Astrocyte (in vitro differentiated cells and primary cell): Measurements from ENCODE around the gene BRF1. TPM values are rescaled to one million over a fixed set of nuclear protein-coding genes. Genes with fewer than 3 reads are reported as not detected.

Source experiments
- DNase-seq: peaks from one replicate; pipeline ENCODE4 v3.0.0-alpha.2; 2010; ENCODE audit warnings: low read depth
- FAIRE-seq: peaks from 2 replicates; lab custom pipeline; 2011; peaks lifted over from hg19 to GRCh38; lab: Jason Lieb, UNC
- H2AFZ ChIP-seq: 2 replicates; pipeline ENCODE4 v1.6.0; 2012; ENCODE audit warnings: low read depth, low read length, inconsistent platforms
- H3K27ac ChIP-seq: 2 replicates; pipeline ENCODE4 v1.5.1; 2011; ENCODE audit warnings: low read depth, low read length, inconsistent platforms
- H3K27me3 ChIP-seq: 2 replicates; pipeline ENCODE4 v1.6.0; 2011; ENCODE audit warnings: low read length, inconsistent platforms; ENCODE audit not compliant: insufficient read depth
- H3K36me3 ChIP-seq: 2 replicates; pipeline ENCODE4 v1.5.1; 2011; ENCODE audit warnings: low read length, inconsistent platforms; ENCODE audit not compliant: insufficient read depth
- H3K4me1 ChIP-seq: 2 replicates; pipeline ENCODE4 v1.5.1; 2011; ENCODE audit warnings: low read length, inconsistent platforms; ENCODE audit not compliant: insufficient read depth
- H3K4me2 ChIP-seq: 2 replicates; pipeline ENCODE4 v1.6.0; 2012; ENCODE audit warnings: low read length, inconsistent platforms
- H3K4me3 ChIP-seq: 2 replicates; pipeline ENCODE4 v1.5.1; 2011; ENCODE audit warnings: low read depth, mild to moderate bottlenecking, low read length, inconsistent platforms; ENCODE audit not compliant: insufficient read depth
- H3K79me2 ChIP-seq: 2 replicates; pipeline ENCODE4 v1.6.0; 2012; ENCODE audit warnings: mild to moderate bottlenecking, low read length, inconsistent platforms; ENCODE audit not compliant: insufficient read depth
- H3K9ac ChIP-seq: 2 replicates; pipeline ENCODE4 v1.6.0; 2012; ENCODE audit warnings: mild to moderate bottlenecking, low read length, inconsistent platforms
- H3K9me3 ChIP-seq: 2 replicates; pipeline ENCODE4 v1.5.1; 2012; ENCODE audit warnings: low read depth, mild to moderate bottlenecking, low read length, inconsistent platforms; ENCODE audit not compliant: insufficient read depth
- H4K20me1 ChIP-seq: 2 replicates; pipeline ENCODE4 v1.6.0; 2012; ENCODE audit warnings: low read length, inconsistent platforms; ENCODE audit not compliant: insufficient read depth
- H3K27ac Mint-ChIP-seq: one replicate; pipeline ENCODE4 v1.8.0; 2021; ENCODE audit warnings: mild to moderate bottlenecking, mixed read lengths; ENCODE audit not compliant: unreplicated experiment
- H3K27me3 Mint-ChIP-seq: one replicate; pipeline ENCODE4 v1.8.0; 2021; ENCODE audit warnings: low read depth, mixed read lengths; ENCODE audit not compliant: unreplicated experiment
- H3K36me3 Mint-ChIP-seq: one replicate; pipeline ENCODE4 v1.8.0; 2021; ENCODE audit warnings: low read depth, mixed read lengths; ENCODE audit not compliant: unreplicated experiment
- H3K4me1 Mint-ChIP-seq: one replicate; pipeline ENCODE4 v1.8.0; 2021; ENCODE audit warnings: low read depth, mixed read lengths; ENCODE audit not compliant: unreplicated experiment
- H3K4me3 Mint-ChIP-seq: one replicate; pipeline ENCODE4 v1.8.0; 2021; ENCODE audit warnings: mild to moderate bottlenecking, moderate library complexity, mixed read lengths; ENCODE audit not compliant: unreplicated experiment
- H3K9me3 Mint-ChIP-seq: one replicate; pipeline ENCODE4 v1.8.0; 2021; ENCODE audit warnings: mild to moderate bottlenecking, mixed read lengths; ENCODE audit not compliant: unreplicated experiment
- EZH2 ChIP-seq: IDR thresholded peaks from 2 replicates; pipeline ENCODE4 v1.6.1; 2012; ENCODE audit warnings: mild to moderate bottlenecking, low read length, inconsistent platforms; ENCODE audit not compliant: insufficient read depth
- total RNA-seq: library from RNA; stranded (reverse); gene quantifications from 2 replicates; pipeline ENCODE4 v1.2.1, GENCODE V29; 2021
- TF ChIP-seq, protein P1 (sequence below): IDR thresholded peaks from 2 replicates; pipeline ENCODE4 v1.5.1; 2011; ENCODE audit warnings: low read depth, mild to moderate bottlenecking, inconsistent platforms, low read length, moderate library complexity; ENCODE audit not compliant: insufficient read depth

BRF1 gene
- total RNA-seq, 1 donor from 2014 or later, result 20.5 TPM

DNA sequence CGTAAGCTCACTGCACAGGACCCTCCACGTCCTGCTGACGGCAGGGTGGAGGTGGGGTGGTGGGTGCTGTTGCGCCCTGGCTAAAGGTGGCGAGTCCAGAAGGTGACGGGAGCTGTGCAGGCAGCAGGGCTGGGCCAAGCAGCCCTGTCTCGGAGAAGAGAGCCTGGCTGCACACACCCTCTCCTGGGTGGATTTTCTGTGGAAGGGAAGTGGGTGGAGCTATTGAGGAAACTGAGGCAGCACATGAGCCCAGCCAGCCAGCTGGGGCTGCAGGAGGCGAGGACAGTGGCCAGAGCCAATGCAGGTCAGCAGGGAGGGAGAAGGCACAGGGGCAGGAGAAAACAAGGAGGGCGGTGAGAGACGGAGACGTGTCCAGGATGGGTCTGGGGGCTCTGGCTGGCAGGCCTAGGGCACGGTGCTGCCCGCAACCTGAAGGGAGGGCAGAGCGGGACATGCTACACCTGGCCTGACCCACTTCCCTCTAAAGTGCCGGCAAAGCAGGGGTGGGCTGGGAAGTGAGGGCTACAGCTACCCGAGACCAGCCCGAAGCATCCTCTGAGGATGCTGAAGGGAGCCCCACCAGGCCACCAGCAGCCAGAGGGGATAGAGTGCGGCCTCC lies 32.0 kb downstream of the BRF1 start:
- no peaks in the 10 kb centered on the region for H3K27me3 ChIP-seq
- H3K36me3 Mint-ChIP-seq, result peaks cover 1% of the 10 kb centered on the region
- no peak overlapping the region for H3K27ac Mint-ChIP-seq
- DNase-seq (no peak), FAIRE-seq (no peak)
- no peak overlapping the region for H3K27ac ChIP-seq
- no peak overlapping the region for H3K4me3 ChIP-seq
- no peak overlapping the region for H3K4me3 Mint-ChIP-seq
- H3K36me3 ChIP-seq, result peaks cover 2% of the 10 kb centered on the region
- no peaks in the 10 kb centered on the region for H3K9me3 Mint-ChIP-seq
- H3K4me1 Mint-ChIP-seq, result no peaks in the 10 kb centered on the region
- no peaks in the 10 kb centered on the region for H3K27me3 Mint-ChIP-seq
- no peaks in the 10 kb centered on the region for H3K4me1 ChIP-seq
- H3K79me2 ChIP-seq, result no peaks in the 10 kb centered on the region
- TF ChIP-seq, protein P1, sequence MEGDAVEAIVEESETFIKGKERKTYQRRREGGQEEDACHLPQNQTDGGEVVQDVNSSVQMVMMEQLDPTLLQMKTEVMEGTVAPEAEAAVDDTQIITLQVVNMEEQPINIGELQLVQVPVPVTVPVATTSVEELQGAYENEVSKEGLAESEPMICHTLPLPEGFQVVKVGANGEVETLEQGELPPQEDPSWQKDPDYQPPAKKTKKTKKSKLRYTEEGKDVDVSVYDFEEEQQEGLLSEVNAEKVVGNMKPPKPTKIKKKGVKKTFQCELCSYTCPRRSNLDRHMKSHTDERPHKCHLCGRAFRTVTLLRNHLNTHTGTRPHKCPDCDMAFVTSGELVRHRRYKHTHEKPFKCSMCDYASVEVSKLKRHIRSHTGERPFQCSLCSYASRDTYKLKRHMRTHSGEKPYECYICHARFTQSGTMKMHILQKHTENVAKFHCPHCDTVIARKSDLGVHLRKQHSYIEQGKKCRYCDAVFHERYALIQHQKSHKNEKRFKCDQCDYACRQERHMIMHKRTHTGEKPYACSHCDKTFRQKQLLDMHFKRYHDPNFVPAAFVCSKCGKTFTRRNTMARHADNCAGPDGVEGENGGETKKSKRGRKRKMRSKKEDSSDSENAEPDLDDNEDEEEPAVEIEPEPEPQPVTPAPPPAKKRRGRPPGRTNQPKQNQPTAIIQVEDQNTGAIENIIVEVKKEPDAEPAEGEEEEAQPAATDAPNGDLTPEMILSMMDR, result no peak
- no peak for TF ChIP-seq EZH2
- H3K9me3 ChIP-seq, result no peaks in the 10 kb centered on the region
- peaks cover 19% of the 10 kb centered on the region for H4K20me1 ChIP-seq
- no peak overlapping the region for H3K4me2 ChIP-seq
- no peak overlapping the region for H2AFZ ChIP-seq
- H3K9ac ChIP-seq, result no peak overlapping the region

DNA sequence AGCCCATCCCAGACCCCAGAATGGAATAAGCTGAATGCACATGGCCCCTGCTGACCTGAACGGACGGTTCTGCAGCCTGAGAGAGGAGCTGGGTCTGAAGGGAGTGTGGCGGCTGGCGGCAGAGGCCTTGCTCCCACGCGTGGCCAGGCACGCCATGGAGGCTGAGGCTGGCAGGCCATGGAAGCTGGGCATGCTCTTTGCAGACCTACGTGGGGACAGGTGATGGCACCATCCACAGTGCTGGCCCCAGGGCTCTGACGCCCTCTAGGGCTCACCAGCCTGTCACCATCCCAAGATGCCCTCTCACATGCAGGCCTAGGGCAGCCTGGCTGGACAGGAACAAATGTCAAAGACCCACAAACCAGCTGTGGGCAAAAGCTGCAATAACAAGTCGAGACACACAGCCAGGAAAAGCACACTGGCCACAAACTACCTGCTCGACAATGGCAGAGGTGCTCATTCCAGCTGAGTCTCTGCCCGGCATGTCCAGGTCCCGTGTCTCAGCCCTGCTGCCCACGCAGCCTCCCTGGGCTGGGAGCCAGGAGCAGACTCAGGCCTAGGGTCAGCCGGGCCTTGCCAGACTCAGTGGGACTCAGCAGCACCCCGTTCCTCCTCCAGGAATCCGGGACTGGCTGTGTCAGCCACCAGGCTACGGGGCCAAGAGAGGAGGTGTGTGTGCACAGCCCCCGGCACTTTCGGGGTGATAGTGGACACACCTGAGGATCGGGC lies 32.8 kb downstream of the BRF1 start:
- DNase-seq (peak; percentile 6), FAIRE-seq (no peak)
- H3K4me1 Mint-ChIP-seq, result no peaks in the 10 kb centered on the region
- H3K27ac Mint-ChIP-seq, result no peak overlapping the region
- no peak overlapping the region for H3K9ac ChIP-seq
- no peak overlapping the region for H3K4me3 Mint-ChIP-seq
- no peaks in the 10 kb centered on the region for H3K27me3 Mint-ChIP-seq
- H3K4me3 ChIP-seq, result no peak overlapping the region
- peaks cover 2% of the 10 kb centered on the region for H3K36me3 ChIP-seq
- H4K20me1 ChIP-seq, result peaks cover 15% of the 10 kb centered on the region
- no peaks in the 10 kb centered on the region for H3K27me3 ChIP-seq
- H3K4me2 ChIP-seq, result no peak overlapping the region
- TF ChIP-seq EZH2, result no peak
- TF ChIP-seq, protein P1, result no peak
- H3K36me3 Mint-ChIP-seq, result peaks cover 3% of the 10 kb centered on the region
- H2AFZ ChIP-seq, result no peak overlapping the region
- no peak overlapping the region for H3K27ac ChIP-seq
- H3K9me3 ChIP-seq, result no peaks in the 10 kb centered on the region
- H3K79me2 ChIP-seq, result no peaks in the 10 kb centered on the region
- no peaks in the 10 kb centered on the region for H3K4me1 ChIP-seq
- H3K9me3 Mint-ChIP-seq, result no peaks in the 10 kb centered on the region

DNA sequence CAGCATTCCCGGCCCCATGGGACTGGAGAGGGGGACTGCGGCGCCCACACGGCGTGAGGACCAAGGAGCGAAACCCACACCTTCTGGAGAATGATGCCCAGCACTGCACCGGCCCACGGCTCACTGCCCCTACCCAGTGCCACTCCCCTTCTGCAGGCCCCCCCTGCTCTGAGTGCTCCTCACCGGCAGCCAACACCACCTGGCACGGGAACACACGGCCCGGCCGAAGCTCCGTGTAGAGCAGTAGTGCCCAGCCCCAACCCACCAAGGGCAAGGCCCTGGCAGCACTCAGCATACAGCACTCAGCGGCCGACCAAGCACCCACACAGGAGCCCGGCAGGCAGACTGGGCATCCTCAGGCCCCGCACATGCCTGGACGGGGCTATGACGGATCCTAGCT lies 39.0 kb downstream of the BRF1 start:
- TF ChIP-seq, protein P1, result no peak
- no peak for TF ChIP-seq EZH2
- Histone ChIP-seq H3K9me3 (no peaks in the 10 kb centered on the region), H3K4me3 (no peak overlapping the region), H3K27me3 (no peaks in the 10 kb centered on the region), H3K27ac (no peak overlapping the region), H2AFZ (no peak overlapping the region), H3K79me2 (no peaks in the 10 kb centered on the region), H4K20me1 (peaks cover 6% of the 10 kb centered on the region), H3K4me2 (no peak overlapping the region), H3K9ac (no peak overlapping the region), H3K36me3 (peaks cover 2% of the 10 kb centered on the region), H3K4me1 (no peaks in the 10 kb centered on the region)
- Mint-ChIP-seq H3K4me1 (no peaks in the 10 kb centered on the region), H3K4me3 (no peak overlapping the region), H3K36me3 (peaks cover 9% of the 10 kb centered on the region), H3K27ac (no peak overlapping the region), H3K9me3 (no peaks in the 10 kb centered on the region), H3K27me3 (no peaks in the 10 kb centered on the region)
- FAIRE-seq (no peak), DNase-seq (no peak)
